ENCODE measurements around the gene FADS6. TPM values are rescaled to one million over a fixed set of nuclear protein-coding genes. Genes with fewer than 3 reads are reported as not detected.

FADS6 gene
- polyA plus RNA-seq, 1 donor = not detected

- DNase-seq (ENCODE audit: low read depth) = no peak
Measured at GRCh38 chr17:74827800-74828199, 65.6 kb downstream of the FADS6 start.

Other genes starting within 250 kb of the FADS6 start
- gene CD300LF, start 180.7 kb downstream of the FADS6 start, polyA plus RNA-seq (ENCODE audit: insufficient read length) = 0.28 TPM
- 0.90 TPM for gene RAB37, start 156.4 kb downstream of the FADS6 start, polyA plus RNA-seq (ENCODE audit: insufficient read length)
- gene NHERF1, start 145.0 kb downstream of the FADS6 start, polyA plus RNA-seq (ENCODE audit: insufficient read length) = 5.3 TPM
- 37.5 TPM for gene NAT9, start 117.3 kb downstream of the FADS6 start, polyA plus RNA-seq (ENCODE audit: insufficient read length)
- gene GRIN2C, start 33.7 kb downstream of the FADS6 start, polyA plus RNA-seq (ENCODE audit: insufficient read length) = 0.71 TPM
- 2.0 TPM for gene FDXR, start 20.6 kb downstream of the FADS6 start, polyA plus RNA-seq (ENCODE audit: insufficient read length)
- 0.05 TPM for gene USH1G, start 29.6 kb upstream of the FADS6 start, polyA plus RNA-seq (ENCODE audit: insufficient read length)
- gene OTOP2, start 30.6 kb upstream of the FADS6 start, polyA plus RNA-seq (ENCODE audit: insufficient read length) = not detected
- not detected for gene OTOP3, start 42.3 kb upstream of the FADS6 start, polyA plus RNA-seq (ENCODE audit: insufficient read length)
- gene HID1, start 79.1 kb upstream of the FADS6 start, polyA plus RNA-seq (ENCODE audit: insufficient read length) = 5.9 TPM
- 6.8 TPM for gene CDR2L, start 94.0 kb upstream of the FADS6 start, polyA plus RNA-seq (ENCODE audit: insufficient read length)
- 24.0 TPM for gene MRPL58, start 119.0 kb upstream of the FADS6 start, polyA plus RNA-seq (ENCODE audit: insufficient read length)
- 249 TPM for gene ATP5PD, start 153.3 kb upstream of the FADS6 start, polyA plus RNA-seq (ENCODE audit: insufficient read length)
- 20.5 TPM for gene KCTD2, start 153.6 kb upstream of the FADS6 start, polyA plus RNA-seq (ENCODE audit: insufficient read length)
- gene SLC16A5, start 194.3 kb upstream of the FADS6 start, polyA plus RNA-seq (ENCODE audit: insufficient read length) = 6.9 TPM
- gene ARMC7, start 216.3 kb upstream of the FADS6 start, polyA plus RNA-seq (ENCODE audit: insufficient read length) = 6.5 TPM
- 41.0 TPM for gene NT5C, start 238.1 kb upstream of the FADS6 start, polyA plus RNA-seq (ENCODE audit: insufficient read length)

Data from forelimb muscle (tissue), 1 donor.